Measurements from ENCODE around the gene SLC6A18.

The SLC6A18 gene

DNA sequence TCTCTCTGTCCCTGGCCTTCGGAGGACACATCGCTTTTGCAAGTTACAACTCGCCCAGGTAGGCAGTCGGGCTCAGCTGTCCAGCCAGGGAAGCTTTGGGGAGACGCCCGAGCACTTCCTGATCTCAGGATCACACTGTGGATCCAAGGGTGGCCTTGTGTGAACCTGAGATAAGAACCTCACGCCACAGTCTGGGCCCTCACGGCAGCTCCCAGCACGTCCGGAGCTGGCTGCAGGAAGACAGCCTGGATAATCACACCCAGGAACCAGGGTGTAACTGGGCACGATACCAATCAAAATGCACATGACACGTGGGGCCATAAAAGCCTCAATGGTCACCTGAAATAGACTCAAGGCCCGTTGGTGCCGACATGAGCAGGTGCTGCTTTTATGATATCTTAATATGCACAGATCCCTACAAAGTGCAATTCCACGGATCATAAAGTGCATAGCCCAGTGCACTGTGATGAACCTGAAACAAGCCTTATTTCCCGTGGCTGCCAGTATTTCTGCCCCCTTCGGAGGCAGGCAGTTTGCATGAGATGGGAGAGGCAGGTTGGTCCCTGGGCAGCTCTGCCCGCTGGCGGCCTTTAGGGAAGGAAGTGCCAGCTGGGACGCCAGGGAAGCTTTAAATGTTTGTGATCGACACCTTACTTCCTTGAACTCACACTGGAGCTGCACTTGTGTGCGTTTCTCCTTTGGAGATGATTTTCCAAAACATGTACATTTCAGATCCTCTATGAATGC lies 14.5 kb downstream of the SLC6A18 start:
- no peak for DNase-seq

DNA sequence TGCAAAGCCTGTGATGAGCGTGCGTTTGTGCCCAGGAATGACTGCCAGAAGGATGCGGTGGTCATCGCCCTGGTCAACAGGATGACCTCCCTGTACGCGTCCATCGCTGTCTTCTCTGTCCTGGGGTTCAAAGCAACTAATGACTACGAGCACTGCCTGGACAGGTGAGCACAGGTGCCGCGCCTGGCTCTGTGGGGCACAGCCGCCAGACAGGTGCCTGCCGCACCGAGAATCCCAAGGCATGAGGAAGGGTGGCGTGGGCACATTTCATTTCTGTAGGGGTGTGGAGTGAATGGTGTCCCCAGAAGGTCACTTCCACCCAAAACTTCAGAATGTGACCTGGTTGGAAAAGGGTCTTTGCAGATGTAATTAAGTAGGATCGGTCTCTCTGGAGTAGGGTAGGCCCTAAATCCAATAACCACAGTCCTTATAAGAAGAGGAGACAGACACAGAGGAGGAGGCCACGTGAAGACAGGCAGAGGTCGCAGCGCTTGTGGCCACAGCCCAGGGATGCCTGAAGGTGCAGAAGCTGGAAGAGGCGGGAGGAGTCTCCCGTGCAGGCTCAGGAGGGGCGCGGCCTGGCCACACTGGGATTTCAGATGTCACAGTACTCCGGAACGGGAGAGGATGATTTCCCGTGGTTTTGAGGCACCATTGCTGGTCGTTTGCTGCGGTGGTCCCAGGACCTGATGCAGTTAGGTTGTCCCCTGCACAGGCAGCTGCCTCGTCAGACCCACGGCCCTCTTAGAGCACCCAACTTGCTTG lies 15.5 kb downstream of the SLC6A18 start:
- DNase-seq: no peak

DNA sequence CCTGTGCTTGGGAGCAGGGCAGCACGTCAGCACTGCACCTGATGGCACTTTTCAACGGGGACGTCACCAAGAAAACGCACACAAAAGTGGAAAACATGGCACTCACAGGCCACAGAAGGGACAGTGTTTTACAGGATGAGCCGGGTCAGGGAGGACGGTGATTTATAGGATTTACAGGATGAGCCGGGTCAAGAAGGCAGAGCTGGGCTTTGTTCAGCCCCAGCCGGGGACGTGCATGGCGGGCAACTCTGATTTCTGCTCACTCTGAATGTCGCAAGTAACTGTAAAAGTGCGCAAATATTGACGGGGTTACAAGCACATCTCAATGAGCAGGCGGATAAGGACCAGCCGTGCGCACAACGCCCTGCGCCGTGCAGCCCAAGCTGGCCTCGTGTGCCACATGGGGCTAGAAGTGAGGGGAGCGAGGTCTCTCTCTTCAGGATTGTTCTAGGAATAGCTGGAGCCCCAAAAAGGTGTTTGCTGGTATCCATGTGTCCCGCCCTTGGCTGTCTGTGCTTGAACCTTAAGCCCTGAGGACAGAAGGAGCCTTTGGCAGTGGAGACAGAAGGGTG lies 16.4 kb downstream of the SLC6A18 start:
- no peak for DNase-seq

DNA sequence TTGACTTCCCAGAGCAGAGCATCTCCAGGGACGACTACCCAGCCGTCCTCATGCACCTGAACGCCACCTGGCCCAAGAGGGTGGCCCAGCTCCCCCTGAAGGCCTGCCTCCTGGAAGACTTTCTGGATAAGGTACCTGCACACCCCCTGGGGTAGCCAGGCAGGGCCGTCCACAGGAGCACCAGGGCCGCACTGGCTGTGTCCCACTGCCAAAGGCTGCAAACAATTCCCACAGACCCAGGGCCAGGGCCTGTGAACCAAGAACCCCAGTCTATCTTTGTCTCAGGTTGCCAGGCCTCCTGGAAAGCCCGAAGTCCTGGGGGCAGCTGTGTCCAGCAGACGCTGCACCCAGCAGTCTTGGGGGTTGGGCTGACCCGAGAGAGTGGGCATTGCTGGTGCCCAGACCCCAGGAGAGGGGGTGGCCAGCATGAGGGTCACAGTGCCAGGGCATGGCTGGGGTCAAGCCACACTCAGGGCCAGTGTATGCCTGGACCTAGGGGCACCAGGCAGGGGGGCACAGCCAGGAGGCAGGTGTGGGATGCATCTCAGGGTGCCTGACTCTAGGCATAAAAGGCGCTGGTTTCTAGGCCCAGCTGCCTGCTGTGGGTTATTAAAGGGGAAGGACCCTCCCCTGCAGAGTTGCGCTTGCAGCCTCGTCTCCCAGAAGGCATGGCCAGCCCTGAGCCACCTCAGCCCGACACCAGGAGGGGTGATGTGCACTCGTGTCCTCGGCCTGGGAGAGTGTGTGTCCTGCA lies 17.7 kb downstream of the SLC6A18 start:
- DNase-seq: no peak

DNA sequence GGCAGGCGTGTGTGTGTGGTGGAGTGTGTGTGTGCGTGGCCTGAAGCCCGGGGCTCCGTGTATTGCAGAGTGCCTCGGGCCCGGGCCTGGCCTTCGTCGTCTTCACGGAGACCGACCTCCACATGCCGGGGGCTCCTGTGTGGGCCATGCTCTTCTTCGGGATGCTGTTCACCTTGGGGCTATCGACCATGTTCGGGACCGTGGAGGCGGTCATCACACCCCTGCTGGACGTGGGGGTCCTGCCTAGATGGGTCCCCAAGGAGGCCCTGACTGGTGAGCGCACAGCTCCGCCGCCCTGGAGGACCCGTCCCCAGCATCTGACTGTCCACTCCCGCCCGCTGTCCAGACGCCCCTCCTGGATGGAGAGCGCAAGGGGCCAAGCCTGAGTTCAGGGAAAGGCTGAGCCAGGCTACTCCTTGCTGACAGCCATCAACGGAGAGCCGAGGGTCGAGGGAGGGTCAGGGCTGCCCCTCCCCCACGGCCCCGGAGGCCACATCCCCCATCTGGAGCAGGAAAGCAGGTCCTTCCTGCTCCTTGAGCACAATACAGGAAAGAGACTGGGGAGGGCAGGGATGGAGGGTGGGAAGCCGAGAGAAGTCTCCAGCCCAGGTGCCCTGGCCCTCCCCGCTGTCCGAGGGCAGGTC lies 18.4 kb downstream of the SLC6A18 start:
- no peak for DNase-seq

DNA sequence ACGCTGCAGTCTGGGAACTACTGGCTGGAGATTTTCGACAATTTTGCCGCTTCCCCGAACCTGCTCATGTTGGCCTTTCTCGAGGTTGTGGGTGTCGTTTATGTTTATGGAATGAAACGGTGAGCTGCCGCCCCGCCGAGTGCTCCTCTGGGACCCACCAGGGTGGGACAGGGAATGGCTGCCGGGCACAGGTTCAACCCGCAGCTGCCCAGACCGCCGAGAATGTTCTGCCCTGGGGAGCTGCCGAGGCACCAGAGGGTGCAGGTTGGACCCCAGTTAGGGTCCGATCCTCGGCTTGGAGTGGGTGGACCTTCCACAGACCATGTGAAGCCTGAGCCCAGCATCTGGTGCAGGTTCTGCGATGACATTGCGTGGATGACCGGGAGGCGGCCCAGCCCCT lies 19.1 kb downstream of the SLC6A18 start:
- DNase-seq: no peak

DNA sequence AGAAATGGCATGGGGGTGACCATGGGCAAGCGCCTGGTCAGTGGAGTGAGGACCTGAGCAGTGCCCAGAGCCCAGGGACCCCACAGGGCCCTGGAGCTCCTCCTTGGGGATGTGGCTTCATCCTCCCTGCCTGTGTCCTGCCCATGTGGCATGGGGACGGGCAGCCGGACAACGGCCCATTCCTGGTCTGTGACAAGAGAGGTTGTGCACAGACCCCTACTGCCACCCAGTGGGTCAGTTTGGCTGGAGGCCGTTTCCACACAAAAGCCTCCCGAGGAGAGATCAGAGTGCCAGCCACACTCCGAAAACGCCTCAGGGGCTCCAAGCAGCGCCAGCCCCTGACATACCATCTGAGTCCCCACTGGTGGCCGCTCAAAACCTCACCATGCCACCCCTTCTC lies 19.8 kb downstream of the SLC6A18 start:
- no peak for DNase-seq

DNA sequence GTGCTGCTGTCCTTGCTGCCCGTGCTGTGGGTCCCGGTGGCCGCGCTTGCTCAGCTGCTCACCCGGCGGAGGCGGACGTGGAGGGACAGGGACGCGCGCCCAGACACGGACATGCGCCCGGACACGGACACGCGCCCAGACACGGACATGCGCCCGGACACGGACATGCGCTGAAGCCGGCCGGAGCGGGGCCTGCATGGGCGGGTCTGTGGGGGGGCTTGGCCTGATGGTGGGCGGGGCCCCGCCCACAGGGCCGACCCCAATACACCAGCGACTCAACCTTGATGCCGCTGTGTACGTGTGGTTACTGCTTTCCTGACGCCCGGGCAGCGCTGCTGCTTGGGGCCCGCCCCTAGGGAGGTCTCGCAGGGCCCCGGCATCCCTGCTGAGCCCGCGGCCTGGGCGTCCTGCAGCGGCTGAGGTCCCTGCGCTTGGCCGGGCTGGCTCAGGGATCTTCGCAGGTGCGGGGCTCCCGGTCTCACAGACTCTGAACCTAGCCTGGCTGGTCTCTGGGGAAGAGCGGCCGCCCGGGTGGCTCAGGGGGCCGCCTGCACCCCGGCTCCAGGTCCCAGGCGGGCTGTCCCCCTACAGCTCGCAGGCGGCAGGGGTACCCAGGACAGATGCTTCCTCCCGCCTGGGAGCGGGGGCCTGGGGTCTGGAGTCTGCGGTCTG lies 20.9 kb downstream of the SLC6A18 start:
- DNase-seq: no peak

DNA sequence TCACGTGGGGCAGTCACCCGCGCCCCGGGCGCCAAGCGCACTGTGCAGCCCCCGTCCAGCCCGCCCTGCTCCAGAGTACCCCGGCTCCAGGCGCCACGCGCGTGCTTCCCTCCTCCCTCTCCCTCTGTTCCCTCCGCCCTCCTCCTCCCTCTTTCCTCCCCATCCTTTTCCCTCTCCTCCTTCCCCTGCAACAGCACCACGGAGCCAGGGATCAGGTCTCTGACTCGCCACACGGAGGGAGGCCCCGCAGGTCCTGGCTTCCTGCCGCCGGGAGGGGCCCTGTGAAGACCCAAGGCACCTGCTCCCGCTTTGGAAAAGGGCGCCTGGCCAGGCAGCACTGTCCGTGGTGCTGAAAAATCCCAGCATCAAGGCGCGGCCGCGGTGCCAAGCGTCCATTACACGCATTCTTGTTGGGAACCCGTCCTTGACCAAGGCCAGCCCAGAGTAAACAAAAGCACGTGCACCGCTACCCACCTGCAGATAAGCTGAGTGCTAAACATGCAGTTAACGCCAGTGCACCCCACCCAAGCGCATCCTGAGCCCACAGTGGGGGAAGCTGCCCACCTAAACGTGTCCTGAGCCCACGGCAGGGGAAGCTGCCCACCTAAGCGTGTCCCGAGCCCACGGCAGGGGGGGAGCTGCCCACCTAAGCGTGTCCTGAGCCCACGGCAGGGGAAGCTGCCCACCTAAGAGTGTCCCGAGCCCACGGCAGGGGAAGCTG lies 21.7 kb downstream of the SLC6A18 start:
- peak in 1 of 2 donors; percentile 13 for DNase-seq

DNA sequence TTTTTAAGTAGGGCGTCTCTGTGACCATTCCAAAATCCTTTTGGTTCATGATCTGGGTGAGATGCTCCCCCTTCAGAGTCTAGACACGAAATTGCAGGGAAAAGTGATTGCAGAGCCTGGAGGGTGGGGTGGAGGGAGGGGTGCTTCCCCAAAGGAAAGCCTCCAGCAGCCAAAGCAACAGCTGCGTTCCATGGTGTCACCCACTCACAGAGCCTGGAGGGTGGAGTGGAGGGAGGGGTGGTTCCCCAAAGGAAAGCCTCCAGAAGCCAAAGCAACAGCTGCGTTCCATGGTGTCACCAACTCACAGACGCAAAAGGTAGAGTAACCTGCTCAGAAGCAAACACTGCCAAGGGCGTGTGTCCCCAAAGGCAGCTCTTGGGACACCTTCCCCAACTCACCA lies 22.6 kb downstream of the SLC6A18 start:
- DNase-seq: no peak

DNA sequence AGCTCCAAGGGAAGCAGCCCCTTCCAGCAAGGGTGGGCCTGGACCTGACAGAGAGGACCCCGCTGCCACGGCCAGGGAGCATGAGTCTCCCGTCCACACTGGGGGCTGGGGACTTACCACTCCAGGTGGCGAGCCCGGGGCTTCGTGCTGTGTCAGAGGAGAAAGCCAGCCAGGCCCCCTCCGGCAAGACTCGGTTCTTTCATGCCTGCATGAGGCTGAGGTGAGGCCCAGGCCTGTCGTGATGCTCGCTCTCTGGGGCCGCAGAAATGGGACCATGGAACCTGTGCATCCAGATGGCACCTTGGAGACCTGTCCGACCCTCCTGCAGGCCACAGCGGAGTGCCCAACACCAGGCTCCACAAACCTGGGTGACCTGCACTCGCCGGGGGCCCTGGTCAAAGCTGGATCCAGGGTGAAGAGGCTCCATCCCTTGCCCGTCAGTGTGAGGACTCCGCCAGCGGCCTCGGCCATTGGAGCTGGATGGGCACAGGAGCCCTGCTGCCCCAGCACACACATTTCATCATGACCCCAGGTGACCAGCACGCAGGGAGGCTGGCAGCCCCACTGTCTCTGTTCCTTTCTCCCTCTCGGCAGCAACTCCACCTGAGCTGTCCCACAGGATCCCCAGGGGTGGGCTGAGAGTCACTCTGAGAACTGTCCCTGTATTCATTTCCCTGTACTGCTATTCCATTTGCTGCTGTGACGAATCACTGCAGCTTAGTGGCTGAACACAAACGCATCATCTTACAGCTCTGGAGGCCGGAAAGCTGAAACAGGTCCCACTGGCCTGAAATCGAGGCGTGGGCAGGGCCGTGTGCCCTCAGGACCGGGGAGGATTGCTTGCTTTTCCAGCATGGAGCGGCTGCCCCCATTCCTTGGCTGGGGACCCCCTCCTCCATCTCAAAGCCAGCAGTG lies 24.4 kb downstream of the SLC6A18 start:
- no peak for DNase-seq

DNA sequence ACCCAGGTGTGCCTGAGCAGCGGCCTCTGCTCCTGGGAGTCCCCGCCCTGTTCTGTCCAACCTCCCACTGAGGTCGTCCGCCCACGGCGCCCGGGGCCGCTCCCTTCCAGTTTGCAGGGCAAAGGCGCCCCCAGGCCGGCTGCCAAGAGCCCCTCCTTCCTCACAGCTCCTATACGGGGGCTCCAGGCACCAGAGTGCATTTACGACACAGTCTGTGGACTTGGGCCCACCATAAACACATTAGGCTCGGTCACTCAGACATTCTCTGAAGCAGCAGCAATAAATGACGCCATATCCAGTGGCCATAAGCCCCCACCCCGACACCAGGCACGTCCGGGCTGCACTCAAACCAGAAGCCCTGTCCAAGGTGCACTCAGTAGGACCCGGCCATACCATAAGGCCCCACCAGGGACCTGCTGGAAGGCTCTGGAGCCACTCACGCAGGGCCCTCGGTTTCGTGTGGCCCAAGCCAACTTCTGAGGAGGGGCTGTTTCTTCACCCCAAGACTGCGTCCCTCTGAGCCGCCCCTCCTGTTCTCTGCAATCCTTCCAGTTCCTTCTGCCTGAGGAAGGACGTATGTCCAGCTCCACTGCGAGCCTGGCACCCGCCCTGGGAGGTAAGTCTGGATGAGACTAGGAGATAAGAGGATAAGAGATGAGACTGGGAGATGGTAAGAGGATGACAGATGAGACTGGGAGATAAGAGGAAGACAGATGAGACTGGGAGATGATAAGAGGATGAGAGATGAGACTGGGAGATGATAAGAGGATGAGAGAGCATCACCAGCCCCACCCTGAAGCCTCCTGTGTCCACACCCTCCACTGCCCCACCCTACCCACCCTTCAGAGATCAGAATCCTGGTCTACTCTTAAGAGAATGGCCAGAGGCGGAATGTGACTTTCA lies 26.7 kb downstream of the SLC6A18 start:
- no peak for DNase-seq

DNA sequence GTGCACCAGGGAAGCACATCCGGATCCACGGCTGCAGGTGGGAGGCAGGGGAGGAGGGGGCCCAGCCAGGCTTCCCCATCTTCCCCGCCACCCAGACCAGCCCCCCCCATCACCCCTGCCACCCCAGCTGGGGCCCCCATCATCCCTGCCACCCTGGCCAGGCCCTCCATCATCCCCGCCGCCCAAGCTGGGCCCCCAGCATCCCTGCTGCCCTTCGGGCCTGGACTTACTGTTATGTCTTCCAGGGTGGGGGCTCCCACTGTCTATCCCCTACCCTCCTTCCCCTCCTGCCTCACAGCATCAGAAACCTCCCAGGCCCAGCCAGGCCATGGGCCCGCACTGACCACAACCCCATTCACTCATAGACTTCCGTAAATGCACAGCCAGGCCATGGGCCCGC lies 27.5 kb downstream of the SLC6A18 start:
- DNase-seq: no peak

DNA sequence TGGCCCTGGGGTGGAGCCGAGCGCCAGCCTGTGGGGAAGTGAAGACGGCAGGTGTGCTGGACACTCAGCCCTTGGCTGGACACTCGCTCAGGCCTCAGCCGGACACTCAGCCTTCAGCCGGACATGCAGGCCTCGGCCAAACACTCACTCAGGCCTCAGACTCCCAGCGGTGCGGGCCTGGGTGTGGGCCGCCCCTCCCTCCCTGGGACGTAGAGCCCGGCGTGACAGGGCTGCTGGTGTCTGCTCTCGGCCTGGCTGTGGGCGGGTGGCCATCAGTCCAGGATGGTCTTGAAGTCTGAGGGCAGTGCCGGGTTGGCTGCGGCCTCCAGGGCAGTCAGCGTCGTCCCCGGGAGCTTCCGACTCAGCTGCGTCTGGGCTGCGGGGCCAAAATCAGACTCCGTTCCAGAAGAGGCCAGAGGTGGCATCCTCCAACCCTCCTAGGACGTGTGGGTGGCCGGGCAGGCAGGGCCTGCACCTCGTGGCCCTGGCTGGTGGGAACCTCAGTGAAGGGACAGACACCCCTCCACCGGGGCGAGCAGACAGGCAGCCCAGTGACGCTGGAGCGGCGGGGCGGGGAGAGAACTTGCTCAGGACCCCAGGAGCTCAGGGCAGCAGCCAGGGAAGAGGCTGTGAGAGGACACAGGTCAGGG lies 28.4 kb downstream of the SLC6A18 start:
- no peak for DNase-seq

DNA sequence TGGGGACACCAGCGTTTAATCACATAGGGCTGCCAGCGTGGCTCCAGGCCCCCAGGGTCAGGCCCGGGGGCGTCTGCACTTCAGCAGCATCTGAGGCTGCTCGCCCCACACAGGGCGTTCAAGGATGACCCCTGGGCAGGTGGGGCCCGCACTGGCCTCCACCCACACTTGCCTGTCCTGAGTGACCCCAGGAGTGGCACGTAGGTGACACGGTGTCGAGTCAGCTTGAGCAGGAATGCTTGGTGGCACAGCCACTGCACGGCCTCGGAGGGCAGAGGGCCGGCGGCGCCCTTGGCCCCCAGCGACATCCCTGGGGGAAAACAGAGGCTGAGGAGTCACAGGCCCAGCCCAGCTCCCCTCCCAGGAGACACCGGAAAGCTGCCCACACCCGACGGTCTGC lies 29.0 kb downstream of the SLC6A18 start:
- no peak for DNase-seq

DNA sequence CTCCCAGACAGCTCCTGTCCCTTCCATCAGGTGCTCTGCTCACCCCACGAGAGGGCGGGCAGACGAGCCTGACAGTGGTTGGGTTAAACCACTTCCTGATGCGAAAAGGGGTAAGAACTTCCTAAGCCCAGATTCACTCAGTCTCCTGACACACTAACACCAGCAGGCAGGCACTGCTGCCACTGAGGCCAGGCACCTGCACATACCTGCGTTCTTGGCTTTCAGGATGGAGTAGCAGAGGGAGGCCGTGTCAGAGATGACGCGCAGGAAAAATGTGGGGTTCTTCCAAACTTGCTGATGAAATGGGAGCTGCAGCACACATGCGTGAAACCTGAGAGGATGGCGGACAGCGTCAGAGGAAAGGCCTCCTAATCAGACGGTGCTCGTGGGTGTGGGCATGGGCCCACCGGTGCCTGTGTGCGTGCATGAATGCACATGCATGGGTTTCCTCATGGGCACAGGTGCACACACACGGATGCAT lies 29.9 kb downstream of the SLC6A18 start:
- DNase-seq: no peak

DNA sequence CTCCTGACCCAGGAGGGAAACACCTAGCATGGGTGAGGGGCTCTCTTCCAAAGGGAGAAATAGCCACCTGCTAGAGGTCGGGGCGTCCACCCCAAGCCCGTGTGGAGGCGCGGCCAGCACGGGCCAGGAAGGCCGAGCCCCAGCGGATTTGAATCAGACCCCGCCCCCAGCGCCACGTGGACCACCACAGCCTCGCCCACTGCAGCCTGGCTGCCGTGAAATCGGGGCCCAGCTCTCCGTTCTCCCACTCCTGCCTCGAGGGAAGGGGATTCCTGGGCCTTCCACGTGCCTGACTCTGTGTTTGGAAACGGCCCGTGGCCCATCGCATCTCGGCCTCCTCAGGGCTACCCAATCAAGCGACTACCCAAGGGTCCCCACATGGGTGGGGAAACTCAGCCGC lies 31.6 kb downstream of the SLC6A18 start:
- DNase-seq: no peak

DNA sequence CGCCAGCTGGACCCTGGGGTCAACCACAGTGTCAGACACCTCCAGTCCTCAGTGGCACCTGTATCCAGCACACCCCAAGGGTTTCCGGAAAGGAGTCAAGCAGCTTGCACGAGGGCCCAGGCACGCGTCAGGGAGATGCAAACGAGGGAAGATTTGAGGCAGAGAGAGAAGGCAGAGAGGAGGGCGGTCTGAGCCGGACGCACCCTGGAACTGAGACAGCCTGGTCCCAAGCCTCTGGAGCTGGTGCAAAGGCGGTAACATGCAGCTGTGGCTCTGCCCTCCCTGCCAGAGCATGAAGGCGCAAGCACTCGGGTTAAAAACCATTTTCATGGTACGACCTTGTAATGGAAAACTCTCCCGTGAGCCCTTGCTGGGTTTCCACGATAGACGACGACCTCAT lies 32.2 kb downstream of the SLC6A18 start:
- DNase-seq: no peak

DNA sequence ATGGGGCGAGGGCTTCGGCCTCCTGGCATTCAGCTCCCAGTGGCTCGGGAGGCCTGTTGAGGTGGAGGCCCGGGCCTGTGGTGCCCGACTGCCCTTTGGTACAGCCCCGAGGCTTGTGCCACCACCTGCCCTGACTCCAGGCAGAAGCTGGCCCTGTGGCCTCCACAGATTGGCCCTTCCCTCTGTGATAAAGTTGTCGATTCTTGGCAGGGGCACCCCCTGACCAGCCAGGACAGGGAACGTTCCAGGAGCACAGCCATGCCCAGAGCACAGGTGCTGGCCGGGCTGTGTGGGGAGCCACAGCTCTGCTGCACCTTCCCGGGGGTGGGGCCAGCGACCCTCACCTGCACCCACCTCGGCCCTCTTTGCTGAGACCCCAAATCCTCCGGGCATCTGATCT lies 32.7 kb downstream of the SLC6A18 start:
- no peak for DNase-seq

All from inflammatory macrophage treated with lipopolysaccharide for 1 hour (primary cell).